KOPT-K1 (cell line): ENCODE measurements around the gene QSER1.
"Not testable (repeated sequence)": the region's sequence is repeated elsewhere in the genome, so short reads cannot be mapped to it uniquely, and the experiment has no call there.

Experiments
- H3K27ac ChIP-seq: fragments of 200-600 bp; sonication (generic); 2 replicates; pipeline ENCODE4 v1.5.1; 2016; ENCODE audit warnings: antibody characterized with exemption, mild to moderate bottlenecking, low read depth, low read length; ENCODE audit not compliant: poor library complexity, severe bottlenecking
- H3K36me3 ChIP-seq: fragments of 200-600 bp; sonication (generic); 2 replicates; pipeline ENCODE4 v1.5.1; 2017; ENCODE audit warnings: antibody characterized with exemption, mild to moderate bottlenecking, low read length, moderate library complexity; ENCODE audit not compliant: insufficient read depth
- H3K9me3 ChIP-seq: fragments of 200-600 bp; sonication (generic); 2 replicates; pipeline ENCODE4 v1.5.1; 2017; ENCODE audit warnings: antibody characterized with exemption, low read length, mild to moderate bottlenecking; ENCODE audit not compliant: insufficient read depth, poor library complexity, severe bottlenecking

Gene QSER1

GRCh38 chr11:33018840-33019239 lies 126.2 kb downstream of the QSER1 start:
- no peaks in the 10 kb centered on the region for H3K36me3 ChIP-seq
- no peak overlapping the region for H3K27ac ChIP-seq
- H3K9me3 ChIP-seq = no peaks in the 10 kb centered on the region

- Histone ChIP-seq H3K36me3 (no peaks in the 10 kb centered on the region), H3K9me3 (no peaks in the 10 kb centered on the region), H3K27ac (no peak overlapping the region)
Observed at GRCh38 chr11:33021501-33021900, 128.9 kb downstream of the QSER1 start.

GRCh38 chr11:33021937-33022336 lies 129.3 kb downstream of the QSER1 start:
- Histone ChIP-seq H3K27ac (no peak overlapping the region), H3K9me3 (no peaks in the 10 kb centered on the region), H3K36me3 (no peaks in the 10 kb centered on the region)

GRCh38 chr11:33025339-33025722 lies 132.7 kb downstream of the QSER1 start:
- no peaks in the 10 kb centered on the region for H3K9me3 ChIP-seq
- H3K36me3 ChIP-seq = no peaks in the 10 kb centered on the region
- no peak overlapping the region for H3K27ac ChIP-seq

- Histone ChIP-seq H3K36me3 (no peaks in the 10 kb centered on the region), H3K27ac (no peak overlapping the region), H3K9me3 (no peaks in the 10 kb centered on the region)
Observed at GRCh38 chr11:33027233-33027632, 134.6 kb downstream of the QSER1 start.

GRCh38 chr11:33027846-33028536 lies 135.4 kb downstream of the QSER1 start:
- Histone ChIP-seq H3K27ac (no peak overlapping the region), H3K9me3 (no peaks in the 10 kb centered on the region), H3K36me3 (no peaks in the 10 kb centered on the region)

- H3K36me3 ChIP-seq = no peaks in the 10 kb centered on the region
- no peaks in the 10 kb centered on the region for H3K9me3 ChIP-seq
- no peak overlapping the region for H3K27ac ChIP-seq
Observed at GRCh38 chr11:33028537-33028914, 135.9 kb downstream of the QSER1 start.

GRCh38 chr11:33029218-33029617 lies 136.6 kb downstream of the QSER1 start:
- H3K9me3 ChIP-seq, H3K27ac ChIP-seq, H3K36me3 ChIP-seq: not testable (repeated sequence)
